Fibroblast of the aortic adventitia (primary cell): Measurements from ENCODE around the gene EXOC7. TPM values are rescaled to one million over a fixed set of nuclear protein-coding genes. Genes with fewer than 3 reads are reported as not detected.
"Not testable (repeated sequence)": the region's sequence is repeated elsewhere in the genome, so short reads cannot be mapped to it uniquely, and the experiment has no call there.

Source experiments
- DNase-seq: peaks from one replicate; pipeline ENCODE4 v3.0.0-alpha.2; 2010; ENCODE audit warnings: low read depth
- H3K4me3 ChIP-seq: 2 replicates; pipeline ENCODE4 v1.5.1; 2011; ENCODE audit warnings: low read depth, mild to moderate bottlenecking, control low read depth, low read length, moderate library complexity
- CTCF ChIP-seq: IDR thresholded peaks from 2 replicates; pipeline ENCODE4 v1.5.1; 2011; ENCODE audit warnings: mild to moderate bottlenecking, low read length, control low read depth, inconsistent platforms; ENCODE audit not compliant: insufficient read depth
- total RNA-seq: library from RNA; depleted of rRNA; stranded (reverse); fragments of >200 nt; gene quantifications from 2 replicates; pipeline ENCODE4 v1.2.3, GENCODE V29; 2012; ENCODE audit warnings: low replicate concordance

Gene EXOC7
- total RNA-seq, 1 donor = 88.5 TPM

- TF ChIP-seq CTCF = no peak
- H3K4me3 ChIP-seq = no peak overlapping the region
- no peak for DNase-seq
These were observed 57.5 kb downstream of the EXOC7 start for GRCh38 chr17:76046064-76046463.

DNA sequence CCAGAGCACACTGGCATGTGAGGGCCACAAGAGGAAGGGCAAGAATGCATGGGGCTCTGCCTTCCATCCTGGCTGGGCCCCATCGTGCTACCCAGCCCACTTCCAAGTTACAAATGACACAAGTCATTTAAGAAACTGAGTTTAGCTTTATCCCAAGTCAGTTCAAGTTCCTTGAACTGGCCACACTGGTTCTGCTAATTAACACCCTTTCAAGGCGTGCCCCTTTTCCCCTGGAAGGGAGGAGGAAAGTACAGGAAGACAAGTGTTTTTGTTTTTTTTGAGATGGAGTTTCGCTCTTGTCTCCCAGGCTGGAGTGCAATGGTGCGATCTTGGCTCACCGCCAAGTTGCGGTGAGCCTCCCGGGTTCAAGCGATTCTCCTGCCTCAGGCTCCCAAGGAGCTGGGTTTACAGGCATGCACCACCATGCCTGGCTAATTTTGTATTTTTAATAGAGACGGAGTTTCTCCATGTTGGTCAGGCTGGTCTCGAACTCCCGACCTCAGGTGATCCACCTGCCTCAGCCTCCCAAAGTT is 59.0 kb downstream of the EXOC7 start:
- DNase-seq, H3K4me3 ChIP-seq: not testable (repeated sequence)

DNA sequence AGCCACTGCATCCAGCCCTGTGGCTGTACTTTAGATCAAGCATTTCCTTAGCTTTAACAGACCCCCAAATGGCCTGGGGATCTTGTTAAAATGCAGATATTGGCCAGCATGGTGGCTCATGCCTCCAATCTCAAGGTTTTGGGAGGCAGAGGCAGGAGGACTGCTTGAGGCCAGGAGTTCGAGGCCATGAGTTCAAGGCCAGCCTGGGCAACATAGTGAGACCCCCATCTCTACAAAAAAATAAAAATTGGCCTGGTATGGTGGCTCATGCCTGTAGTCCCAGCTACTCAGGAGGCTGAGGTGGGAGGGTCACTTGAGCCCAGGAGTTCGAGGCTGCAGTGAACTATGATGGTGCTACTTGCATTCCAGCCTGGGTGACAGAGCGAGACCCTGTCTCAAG is 60.7 kb downstream of the EXOC7 start:
- not testable (repeated sequence) for H3K4me3 ChIP-seq, DNase-seq

- H3K4me3 ChIP-seq = no peak overlapping the region
- no peak for TF ChIP-seq CTCF
- no peak for DNase-seq
These were observed 63.2 kb downstream of the EXOC7 start for GRCh38 chr17:76040376-76040775.

- DNase-seq = no peak
- no peak overlapping the region for H3K4me3 ChIP-seq
- TF ChIP-seq CTCF = no peak
These were observed 64.5 kb downstream of the EXOC7 start for GRCh38 chr17:76039121-76039520.

DNA sequence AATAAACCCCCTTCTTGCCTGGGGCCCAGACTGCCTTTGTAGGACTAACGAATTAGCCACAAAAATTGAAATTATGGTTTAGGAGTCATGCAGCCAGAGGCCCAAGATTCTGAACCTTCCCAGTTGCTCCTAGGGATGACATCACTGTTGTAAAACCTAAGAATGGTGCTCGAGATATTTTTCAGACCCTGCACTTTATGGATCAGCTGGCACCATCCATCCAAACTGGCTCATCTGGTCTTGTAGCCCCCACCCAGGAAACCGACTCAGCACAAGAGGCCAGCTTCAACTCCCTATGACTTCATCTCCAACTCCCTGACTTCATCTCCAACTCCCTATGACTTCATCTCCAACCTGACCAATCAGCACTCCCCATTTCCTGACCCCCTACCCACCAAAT is 65.5 kb downstream of the EXOC7 start:
- no peak for TF ChIP-seq CTCF
- no peak for DNase-seq
- no peak overlapping the region for H3K4me3 ChIP-seq

DNA sequence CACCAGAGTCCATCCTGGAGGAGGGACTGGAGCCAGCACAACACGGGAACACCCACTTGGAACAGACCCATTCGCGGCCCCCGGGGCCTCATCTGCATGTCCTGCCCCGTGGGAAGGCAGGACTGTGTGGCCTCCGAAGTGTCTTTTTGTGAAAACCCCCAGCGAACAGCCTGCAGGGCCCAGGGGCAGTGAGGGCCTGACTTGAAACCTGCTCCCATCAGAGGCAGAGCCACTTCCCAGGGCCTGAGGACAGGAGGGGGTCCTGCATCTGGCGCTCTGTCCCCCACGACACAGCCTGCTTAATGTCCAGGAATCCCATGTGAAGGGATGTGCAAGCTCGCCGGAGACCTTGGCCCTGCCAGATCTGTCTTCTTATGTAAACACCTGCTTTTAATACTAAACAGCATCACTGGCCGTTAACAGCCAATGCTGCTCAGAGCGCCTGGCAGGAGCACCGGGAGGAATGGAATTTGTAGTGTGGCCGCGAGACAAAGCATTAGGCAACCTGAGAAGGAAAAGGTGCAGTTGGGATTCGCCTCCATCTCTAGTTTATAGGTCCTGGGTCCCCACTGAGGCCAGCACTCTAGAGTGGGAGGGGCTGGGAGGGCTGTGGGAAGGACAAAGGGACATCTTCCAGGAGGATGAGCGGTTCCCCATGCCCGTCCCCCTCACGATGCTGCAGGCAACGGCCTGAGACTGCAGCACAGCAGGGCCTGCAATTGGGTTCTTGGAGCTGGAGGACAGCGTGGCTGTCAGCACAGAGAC is 66.9 kb downstream of the EXOC7 start:
- TF ChIP-seq CTCF = no peak
- DNase-seq = peak; percentile 15
- no peak overlapping the region for H3K4me3 ChIP-seq
